ENCODE measurements around the gene ERVK3-1. TPM values are rescaled to one million over a fixed set of nuclear protein-coding genes. Genes with fewer than 3 reads are reported as not detected.

Gene ERVK3-1
- total RNA-seq, 4 donors from 2014 or later, result 56.3 to 87.2 (median 64.5) TPM

GRCh38 chr19:58330458-58330857, 25.3 kb downstream of the ERVK3-1 start:
- 73 to 90% methylated on average over 4 of the region's 4 CpGs for WGBS, 2 donors
- TF ChIP-seq, protein P1, sequence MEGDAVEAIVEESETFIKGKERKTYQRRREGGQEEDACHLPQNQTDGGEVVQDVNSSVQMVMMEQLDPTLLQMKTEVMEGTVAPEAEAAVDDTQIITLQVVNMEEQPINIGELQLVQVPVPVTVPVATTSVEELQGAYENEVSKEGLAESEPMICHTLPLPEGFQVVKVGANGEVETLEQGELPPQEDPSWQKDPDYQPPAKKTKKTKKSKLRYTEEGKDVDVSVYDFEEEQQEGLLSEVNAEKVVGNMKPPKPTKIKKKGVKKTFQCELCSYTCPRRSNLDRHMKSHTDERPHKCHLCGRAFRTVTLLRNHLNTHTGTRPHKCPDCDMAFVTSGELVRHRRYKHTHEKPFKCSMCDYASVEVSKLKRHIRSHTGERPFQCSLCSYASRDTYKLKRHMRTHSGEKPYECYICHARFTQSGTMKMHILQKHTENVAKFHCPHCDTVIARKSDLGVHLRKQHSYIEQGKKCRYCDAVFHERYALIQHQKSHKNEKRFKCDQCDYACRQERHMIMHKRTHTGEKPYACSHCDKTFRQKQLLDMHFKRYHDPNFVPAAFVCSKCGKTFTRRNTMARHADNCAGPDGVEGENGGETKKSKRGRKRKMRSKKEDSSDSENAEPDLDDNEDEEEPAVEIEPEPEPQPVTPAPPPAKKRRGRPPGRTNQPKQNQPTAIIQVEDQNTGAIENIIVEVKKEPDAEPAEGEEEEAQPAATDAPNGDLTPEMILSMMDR (IDR thresholded peaks at IDR 0.05), result no peak
- no peak for TF ChIP-seq POLR2A (IDR thresholded peaks at IDR 0.05)
- intact Hi-C loops (cut with DNase I), result no loop called here
- Histone ChIP-seq H3K4me3 (replicated peaks in 1 of 3) (no peak overlapping the region), H3K9me3 (no peaks in the 10 kb centered on the region), H3K4me1 (peaks cover 17 to 20% of the 10 kb centered on the region in 2 donors), H3K36me3 (peaks cover 7% of the 10 kb centered on the region in 2 donors), H3K27me3 (no peaks in the 10 kb centered on the region), H3K27ac (no peak overlapping the region)
- DNase-seq, result no peak

- 90 to 93% methylated on average over 1 of the region's 1 CpG for WGBS, 2 donors
Observed at GRCh38 chr19:58332697-58333096, 27.5 kb downstream of the ERVK3-1 start.

GRCh38 chr19:58334691-58335249, 29.6 kb downstream of the ERVK3-1 start:
- 95% methylated on average over 8 to 12 of the region's 19 CpGs for WGBS, 2 donors
- H3K4me3 ChIP-seq (replicated peaks in 1 of 3), result no peak overlapping the region
- TF ChIP-seq, protein P1 (IDR thresholded peaks at IDR 0.05), result no peak
- no peak for TF ChIP-seq POLR2A (IDR thresholded peaks at IDR 0.05)
- H3K27me3 ChIP-seq, result no peaks in the 10 kb centered on the region
- peaks cover 15 to 24% of the 10 kb centered on the region in 2 donors for H3K36me3 ChIP-seq
- intact Hi-C loops (cut with DNase I), result no loop called here
- no peaks in the 10 kb centered on the region for H3K9me3 ChIP-seq
- no peaks in the 10 kb centered on the region for H3K4me1 ChIP-seq
- no peak overlapping the region for H3K27ac ChIP-seq
- no peak for DNase-seq

More at GRCh38 chr19:58332697-58333096, 27.5 kb downstream of the ERVK3-1 start:
- no peak for DNase-seq
- no peak overlapping the region for H3K4me3 ChIP-seq (replicated peaks in 1 of 3)
- TF ChIP-seq, protein P1 (IDR thresholded peaks at IDR 0.05), result no peak
- no peak for TF ChIP-seq POLR2A (IDR thresholded peaks at IDR 0.05)
- intact Hi-C loops (cut with DNase I), result no loop called here
- peaks cover 7 to 9% of the 10 kb centered on the region in 2 donors for H3K4me1 ChIP-seq
- H3K36me3 ChIP-seq, result peaks cover 8 to 16% of the 10 kb centered on the region in 2 donors
- H3K27me3 ChIP-seq, result no peaks in the 10 kb centered on the region
- no peaks in the 10 kb centered on the region for H3K9me3 ChIP-seq
- H3K27ac ChIP-seq, result no peak overlapping the region

- no peaks in the 10 kb centered on the region for H3K27me3 ChIP-seq
- TF ChIP-seq, protein P1 (IDR thresholded peaks at IDR 0.05), result no peak
- TF ChIP-seq POLR2A (IDR thresholded peaks at IDR 0.05), result no peak
- peaks cover 15 to 24% of the 10 kb centered on the region in 2 donors for H3K36me3 ChIP-seq
- no peak for DNase-seq
- no peak overlapping the region for H3K27ac ChIP-seq
- H3K4me3 ChIP-seq (replicated peaks in 1 of 3), result no peak overlapping the region
- H3K9me3 ChIP-seq, result no peaks in the 10 kb centered on the region
- 82 to 100% methylated on average over 1 to 3 of the region's 3 CpGs for WGBS, 2 donors
- intact Hi-C loops (cut with DNase I), result no loop called here
- H3K4me1 ChIP-seq, result no peaks in the 10 kb centered on the region
Observed at GRCh38 chr19:58335630-58336029, 30.5 kb downstream of the ERVK3-1 start.

DNA sequence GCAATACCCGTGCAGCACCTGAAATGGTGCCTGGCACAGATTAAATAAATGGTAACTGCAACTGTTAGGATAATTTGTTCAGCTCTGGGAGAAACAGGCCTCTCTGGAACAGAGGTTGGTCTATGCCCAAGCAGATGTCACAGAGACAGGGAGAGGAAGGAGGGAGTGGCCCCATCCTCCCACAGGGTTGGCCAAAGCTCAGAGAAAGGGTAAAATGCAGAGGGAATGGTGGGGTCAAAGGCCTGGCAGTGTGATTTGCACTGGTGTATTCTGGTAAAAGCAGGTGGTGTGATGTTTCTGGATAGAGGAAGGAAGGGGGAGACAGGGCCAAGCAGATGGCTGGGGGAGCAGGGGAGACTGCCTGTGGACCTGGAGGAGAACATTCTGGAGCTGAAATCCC, 31.0 kb downstream of the ERVK3-1 start:
- no peaks in the 10 kb centered on the region for H3K4me1 ChIP-seq
- no peak overlapping the region for H3K27ac ChIP-seq
- H3K9me3 ChIP-seq, result no peaks in the 10 kb centered on the region
- no peaks in the 10 kb centered on the region for H3K27me3 ChIP-seq
- H3K36me3 ChIP-seq, result peaks cover 15 to 24% of the 10 kb centered on the region in 2 donors
- no peak for DNase-seq
- no peak for TF ChIP-seq POLR2A (IDR thresholded peaks at IDR 0.05)
- TF ChIP-seq, protein P1 (IDR thresholded peaks at IDR 0.05), result no peak
- H3K4me3 ChIP-seq (replicated peaks in 1 of 3), result no peak overlapping the region
- intact Hi-C loops (cut with DNase I), result no loop called here
- 93 to 94% methylated on average over 1 of the region's 1 CpG for WGBS, 2 donors
